Osteoblast (primary cell): ENCODE measurements around the gene SIPA1L3. TPM values are rescaled to one million over a fixed set of nuclear protein-coding genes. Genes with fewer than 3 reads are reported as not detected.
A peak's percentile ranks its signal among the peaks of the same experiment; 100 is the strongest.

Source experiments
- DNase-seq: peaks from one replicate; pipeline ENCODE4 v3.0.0; 2011; ENCODE audit warnings: low spot score, mixed read lengths; ENCODE audit not compliant: insufficient read length; ENCODE audit errors: missing footprints
- H2AFZ ChIP-seq: 2 replicates; pipeline ENCODE4 v1.6.0; 2011; ENCODE audit warnings: mild to moderate bottlenecking, low read length
- H3K27ac ChIP-seq: 2 replicates; pipeline ENCODE4 v1.5.1; 2011; ENCODE audit warnings: mild to moderate bottlenecking, low read depth, low read length, moderate library complexity
- H3K27me3 ChIP-seq: 2 replicates; pipeline ENCODE4 v1.6.0; 2012; ENCODE audit warnings: mild to moderate bottlenecking, control low read depth, inconsistent platforms, low read length, moderate library complexity; ENCODE audit not compliant: insufficient read depth
- H3K36me3 ChIP-seq: 2 replicates; pipeline ENCODE4 v1.5.1; 2011; ENCODE audit warnings: mild to moderate bottlenecking, low read length, control low read depth, moderate library complexity; ENCODE audit not compliant: insufficient read depth
- H3K4me1 ChIP-seq: 2 replicates; pipeline ENCODE4 v1.5.1; 2011; ENCODE audit warnings: mild to moderate bottlenecking, low read length, control low read depth, moderate library complexity; ENCODE audit not compliant: insufficient read depth
- H3K4me2 ChIP-seq: 2 replicates; pipeline ENCODE4 v1.6.0; 2011; ENCODE audit warnings: mild to moderate bottlenecking, low read length; ENCODE audit not compliant: insufficient read depth
- H3K4me3 ChIP-seq: fragments of 200-600 bp; sonication (generic); 3 replicates; pipeline ENCODE4 v1.5.1; 2012; ENCODE audit warnings: mild to moderate bottlenecking, low read length, inconsistent platforms; ENCODE audit not compliant: insufficient read depth
- H3K79me2 ChIP-seq: 2 replicates; pipeline ENCODE4 v1.6.0; 2012; ENCODE audit warnings: mild to moderate bottlenecking, low read length, control low read depth, inconsistent platforms; ENCODE audit not compliant: insufficient read depth
- H3K9me3 ChIP-seq: 2 replicates; pipeline ENCODE4 v1.5.1; 2011; ENCODE audit warnings: low read depth, low read length, control low read depth
- H4K20me1 ChIP-seq: 2 replicates; pipeline ENCODE4 v1.6.0; 2012; ENCODE audit warnings: mild to moderate bottlenecking, low read length, control low read depth; ENCODE audit not compliant: insufficient read depth
- CTCF ChIP-seq: IDR thresholded peaks from 2 replicates; pipeline ENCODE4 v1.5.1; 2011; ENCODE audit warnings: mild to moderate bottlenecking, low read depth, low read length, moderate library complexity; ENCODE audit errors: extremely low read depth
- total RNA-seq: library from RNA; depleted of rRNA; stranded (reverse); fragments of >200 nt; gene quantifications from 2 replicates; pipeline ENCODE4 v1.2.3, GENCODE V29; 2012

The SIPA1L3 gene
- total RNA-seq, 1 donor = 17.4 TPM

DNA sequence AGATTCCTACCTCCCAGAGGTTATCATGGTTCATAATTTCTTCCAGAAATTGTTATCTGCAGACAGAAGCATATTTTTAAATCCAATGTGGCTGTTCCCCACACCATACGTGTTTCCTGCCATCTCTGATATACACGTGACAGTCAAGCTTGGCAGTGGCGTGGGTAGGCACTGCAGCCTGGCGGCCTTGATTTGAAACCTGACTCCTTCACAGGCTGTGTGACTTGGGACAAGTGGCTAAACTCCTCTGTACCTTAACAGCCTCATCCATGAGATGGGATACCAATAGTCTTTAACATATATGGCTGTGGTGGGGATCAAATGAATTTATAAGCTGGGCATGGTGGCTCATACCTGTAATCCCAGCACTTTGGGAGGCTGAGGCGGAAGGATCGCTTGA, 283.8 kb downstream of the SIPA1L3 start:
- Histone ChIP-seq H3K27ac (no peak overlapping the region), H2AFZ (no peak overlapping the region), H3K4me2 (no peak overlapping the region), H3K36me3 (peaks cover 6% of the 10 kb centered on the region), H3K4me1 (no peaks in the 10 kb centered on the region), H4K20me1 (no peaks in the 10 kb centered on the region), H3K27me3 (no peaks in the 10 kb centered on the region), H3K79me2 (peaks cover 2% of the 10 kb centered on the region), H3K4me3 (no peak overlapping the region), H3K9me3 (no peaks in the 10 kb centered on the region)
- TF ChIP-seq CTCF = no peak
- DNase-seq = peak; percentile 76

DNA sequence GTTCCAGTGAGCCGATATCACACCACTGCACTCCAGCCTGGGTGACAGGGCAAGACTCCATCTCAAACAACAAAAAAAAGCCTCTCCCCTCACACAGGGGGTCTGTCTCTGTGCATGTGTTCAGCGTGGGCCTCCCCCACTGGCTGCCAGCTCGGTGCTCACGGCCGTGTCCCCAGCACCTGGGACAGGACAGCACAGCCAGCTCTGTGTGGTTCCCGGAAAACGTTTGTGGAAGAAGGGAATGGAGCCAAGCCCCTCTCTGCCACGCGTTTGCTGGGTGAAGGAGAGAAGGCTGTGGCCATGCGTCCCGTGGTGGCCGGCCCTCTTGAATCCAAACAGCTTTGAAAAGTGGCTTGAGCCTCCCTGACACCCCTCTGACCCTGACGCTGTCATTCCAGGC, 284.7 kb downstream of the SIPA1L3 start:
- Histone ChIP-seq H4K20me1 (peaks cover under 1% of the 10 kb centered on the region), H3K4me3 (no peak overlapping the region), H3K9me3 (no peaks in the 10 kb centered on the region), H3K27ac (no peak overlapping the region), H3K79me2 (no peaks in the 10 kb centered on the region), H3K27me3 (no peaks in the 10 kb centered on the region), H2AFZ (no peak overlapping the region), H3K4me1 (no peaks in the 10 kb centered on the region), H3K36me3 (peaks cover 4% of the 10 kb centered on the region), H3K4me2 (no peak overlapping the region)
- peak; percentile 18 for DNase-seq
- no peak for TF ChIP-seq CTCF

GRCh38 chr19:38193445-38193844, 286.4 kb downstream of the SIPA1L3 start:
- DNase-seq = peak; percentile 46
- Histone ChIP-seq H3K9me3 (no peaks in the 10 kb centered on the region), H3K4me2 (no peak overlapping the region), H4K20me1 (peaks cover 4% of the 10 kb centered on the region), H3K27me3 (no peaks in the 10 kb centered on the region), H3K4me1 (no peaks in the 10 kb centered on the region), H3K79me2 (no peaks in the 10 kb centered on the region), H3K36me3 (peaks cover 4% of the 10 kb centered on the region), H3K27ac (no peak overlapping the region), H2AFZ (no peak overlapping the region), H3K4me3 (no peak overlapping the region)
- TF ChIP-seq CTCF = no peak

DNA sequence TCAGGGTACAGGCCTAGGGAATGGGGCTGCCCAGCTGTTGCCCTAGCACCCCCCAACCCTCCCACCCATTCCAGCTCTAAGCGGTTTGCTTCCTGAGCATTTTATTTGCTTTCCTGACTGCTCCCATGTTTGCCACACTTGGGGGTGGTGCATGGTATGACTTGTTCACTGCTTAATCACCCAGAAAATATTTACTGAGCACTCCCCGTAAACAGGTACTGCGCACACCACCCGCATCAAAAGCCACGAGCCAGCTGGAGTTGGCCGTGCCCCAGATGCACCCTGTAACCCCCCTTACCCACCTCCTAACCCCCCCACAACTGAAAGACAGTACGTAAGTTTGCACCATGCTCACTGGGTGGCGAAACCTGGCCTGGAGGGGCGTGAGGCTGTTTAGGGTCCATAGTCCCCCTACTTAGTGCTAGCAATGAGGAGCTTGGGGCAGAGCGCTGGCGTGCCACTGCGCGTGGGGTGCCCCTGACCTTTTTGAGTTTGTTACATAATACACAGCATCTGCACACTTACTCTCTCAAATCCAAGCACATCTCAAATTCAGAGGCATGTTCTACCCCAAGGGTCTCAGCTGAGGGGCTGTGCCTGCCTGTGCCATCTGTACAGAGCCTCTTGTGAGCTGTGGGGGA, 287.2 kb downstream of the SIPA1L3 start:
- Histone ChIP-seq H3K36me3 (peaks cover 12% of the 10 kb centered on the region), H3K9me3 (no peaks in the 10 kb centered on the region), H3K4me2 (no peak overlapping the region), H2AFZ (no peak overlapping the region), H3K4me3 (no peak overlapping the region), H3K79me2 (no peaks in the 10 kb centered on the region), H4K20me1 (peaks cover 4% of the 10 kb centered on the region), H3K4me1 (no peaks in the 10 kb centered on the region), H3K27me3 (no peaks in the 10 kb centered on the region), H3K27ac (no peak overlapping the region)
- peak; percentile 80 for DNase-seq
- TF ChIP-seq CTCF = no peak
